Duodenal mucosa (tissue), 2 donors: ENCODE results near the gene ENO2.

Experiments used
- H3K27ac ChIP-seq: one replicate; pipeline ENCODE4 v1.7.0; 2013; ENCODE audit warnings: low read depth, low read length
- H3K27me3 ChIP-seq, 2 donors: one replicate each; pipeline ENCODE4 v1.7.0; 2013; ENCODE audit warnings: low read length in 2 of 2, control low read depth in 1 of 2; ENCODE audit not compliant: insufficient read depth in 2 of 2, control insufficient read depth in 1 of 2
- H3K36me3 ChIP-seq, 2 donors: one replicate each; pipeline ENCODE4 v1.7.0; 2013; ENCODE audit warnings: low read length in 2 of 2, control low read depth in 1 of 2; ENCODE audit not compliant: insufficient read depth in 2 of 2, control insufficient read depth in 1 of 2
- H3K4me1 ChIP-seq, 2 donors: one replicate each; pipeline ENCODE4 v1.7.0; 2013; ENCODE audit warnings: low read length in 2 of 2, control low read depth in 1 of 2; ENCODE audit not compliant: insufficient read depth in 2 of 2, control insufficient read depth in 1 of 2
- H3K4me3 ChIP-seq, 2 donors: one replicate each; pipeline ENCODE4 v1.7.0; 2013; ENCODE audit warnings: low read length in 2 of 2, low read depth in 1 of 2
- H3K9ac ChIP-seq, 2 donors: one replicate each; pipeline ENCODE4 v1.7.0; 2013; ENCODE audit warnings: low read length in 2 of 2, low read depth in 1 of 2
- H3K9me3 ChIP-seq, 2 donors: one replicate each; pipeline ENCODE4 v1.7.0; 2013; ENCODE audit warnings: low read length in 2 of 2, control low read depth in 1 of 2; ENCODE audit not compliant: control insufficient read depth in 1 of 2

Gene ENO2

DNA sequence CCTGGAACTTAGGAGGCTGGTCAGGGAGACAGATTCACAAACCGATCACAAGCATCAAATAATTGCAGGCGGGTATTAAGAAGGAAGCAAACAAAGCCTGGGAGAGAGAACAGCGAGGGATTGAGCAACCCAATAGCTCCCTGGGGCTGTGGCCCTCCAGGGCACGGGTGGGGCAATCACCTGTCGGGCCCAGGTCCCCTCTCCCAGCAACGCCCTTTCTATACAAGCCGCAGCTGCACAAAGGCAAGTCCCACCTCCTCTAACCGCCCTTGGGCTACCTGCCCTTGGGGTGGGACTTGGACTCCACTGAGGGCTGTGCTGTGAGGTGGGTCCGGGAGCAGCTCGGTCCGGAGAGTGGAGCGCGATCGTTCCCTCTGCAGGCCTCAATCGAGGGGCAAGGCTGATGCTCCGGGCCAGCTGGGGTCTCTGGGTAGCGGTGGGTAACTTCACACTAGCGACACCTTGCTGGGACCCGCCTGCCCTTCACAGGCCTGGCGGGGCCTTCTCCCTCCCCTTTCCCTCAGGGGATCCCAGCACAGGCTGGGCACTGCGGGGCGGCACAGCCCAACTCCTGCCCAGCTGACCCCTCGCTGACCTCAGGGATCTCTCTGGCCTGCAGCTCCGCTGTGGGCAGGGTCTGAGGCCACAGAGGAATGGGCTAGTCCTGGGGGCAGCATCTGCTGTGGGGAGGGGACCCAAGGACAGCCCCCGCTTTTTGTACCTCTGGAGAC, 48.1 kb downstream of the ENO2 start:
- peak overlapping the region; percentile 96 to 97 for H3K9ac ChIP-seq
- H3K9me3 ChIP-seq, result no peaks in the 10 kb centered on the region
- H3K27ac ChIP-seq, result peak overlapping the region; percentile 97
- H3K4me1 ChIP-seq, result peaks cover 63 to 86% of the 10 kb centered on the region in 2 donors
- H3K27me3 ChIP-seq, result no peaks in the 10 kb centered on the region
- H3K4me3 ChIP-seq, result peak overlapping the region; percentile 82 to 85
- H3K36me3 ChIP-seq, result peaks cover 16 to 38% of the 10 kb centered on the region in 2 donors

GRCh38 chr12:6963016-6963731, 48.8 kb downstream of the ENO2 start:
- H3K4me3 ChIP-seq, result peak overlapping the region; percentile 82 to 85
- no peaks in the 10 kb centered on the region for H3K27me3 ChIP-seq
- H3K36me3 ChIP-seq, result peaks cover 24 to 45% of the 10 kb centered on the region in 2 donors
- peak overlapping the region; percentile 97 for H3K27ac ChIP-seq
- H3K9me3 ChIP-seq, result no peaks in the 10 kb centered on the region
- H3K9ac ChIP-seq, result peak overlapping the region; percentile 96 to 97
- H3K4me1 ChIP-seq, result peaks cover 63 to 86% of the 10 kb centered on the region in 2 donors

DNA sequence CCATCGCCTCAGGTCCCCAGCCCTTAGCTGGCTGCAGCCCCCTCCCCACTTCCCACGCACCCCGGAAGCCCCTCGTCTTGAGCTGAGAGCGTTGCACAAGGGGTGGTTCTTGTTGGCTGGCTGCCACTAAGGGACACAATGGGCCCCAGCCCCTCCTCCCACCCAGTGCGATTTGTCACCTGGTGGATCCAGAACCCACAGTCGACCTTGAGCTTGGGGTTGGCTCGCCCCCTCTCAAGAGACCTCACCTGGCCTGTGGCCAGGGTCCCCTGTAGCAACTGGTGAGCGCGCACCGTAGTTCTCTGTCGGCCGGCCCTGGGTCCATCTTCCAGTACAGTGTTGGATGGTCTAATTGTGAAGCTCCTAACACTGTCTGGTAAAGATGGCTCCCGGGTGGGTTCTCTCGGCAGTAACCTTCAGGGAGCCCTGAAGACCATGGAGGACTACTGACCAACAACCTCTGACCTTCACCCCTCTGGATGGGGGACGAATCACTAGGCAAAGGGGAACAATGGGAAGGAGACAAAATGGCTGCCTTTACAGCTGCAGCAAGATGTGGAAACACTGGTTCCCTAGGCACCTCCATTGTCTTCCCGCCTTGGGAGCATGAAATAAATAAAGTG, 49.5 kb downstream of the ENO2 start:
- peaks cover 64 to 86% of the 10 kb centered on the region in 2 donors for H3K4me1 ChIP-seq
- peaks cover 28 to 49% of the 10 kb centered on the region in 2 donors for H3K36me3 ChIP-seq
- H3K9me3 ChIP-seq, result no peaks in the 10 kb centered on the region
- peak overlapping the region; percentile 96 to 97 for H3K9ac ChIP-seq
- H3K4me3 ChIP-seq, result peak overlapping the region; percentile 82 to 85
- H3K27me3 ChIP-seq, result no peaks in the 10 kb centered on the region
- H3K27ac ChIP-seq, result peak overlapping the region; percentile 83

GRCh38 chr12:6964605-6965025, 50.2 kb downstream of the ENO2 start:
- H3K27me3 ChIP-seq, result no peaks in the 10 kb centered on the region
- peak overlapping the region; percentile 83 for H3K27ac ChIP-seq
- no peaks in the 10 kb centered on the region for H3K9me3 ChIP-seq
- H3K36me3 ChIP-seq, result peaks cover 28 to 51% of the 10 kb centered on the region in 2 donors
- H3K4me3 ChIP-seq, result peak overlapping the region; percentile 82 to 85
- H3K9ac ChIP-seq, result peak overlapping the region; percentile 96 to 97
- peaks cover 70 to 87% of the 10 kb centered on the region in 2 donors for H3K4me1 ChIP-seq

DNA sequence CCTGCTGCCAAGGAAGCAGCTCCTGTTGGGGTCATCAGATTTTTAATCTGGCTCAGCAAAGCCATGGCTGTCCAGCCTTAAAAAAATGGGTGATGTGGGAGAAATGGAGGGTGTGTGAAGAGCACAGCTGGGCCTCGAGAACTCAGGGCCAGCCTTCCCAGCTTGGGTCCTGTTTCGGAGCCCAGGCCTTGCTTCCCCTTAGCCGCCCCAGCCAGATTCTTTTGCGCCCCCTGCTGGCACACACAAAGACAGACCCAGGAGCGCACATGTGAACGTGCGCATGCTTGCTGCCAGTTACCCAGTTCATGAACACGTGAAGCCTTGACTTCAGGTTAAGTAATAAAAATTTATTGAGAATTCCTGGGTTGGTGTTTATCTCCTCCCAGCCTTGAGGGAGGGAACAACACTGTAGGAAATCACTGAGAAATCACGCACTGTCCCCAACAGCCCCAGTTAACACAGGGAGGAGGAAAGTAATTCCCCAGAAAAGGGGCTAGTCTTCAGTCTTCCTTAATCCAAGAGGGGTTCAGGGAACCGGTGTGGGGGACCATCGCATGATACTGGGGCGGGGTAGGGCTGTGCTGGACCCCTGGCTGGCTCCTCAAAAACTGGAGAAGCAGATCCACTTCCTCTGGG, 50.8 kb downstream of the ENO2 start:
- peak overlapping the region; percentile 96 to 97 for H3K9ac ChIP-seq
- peak overlapping the region; percentile 83 for H3K27ac ChIP-seq
- H3K36me3 ChIP-seq, result peaks cover 28 to 48% of the 10 kb centered on the region in 2 donors
- peak overlapping the region; percentile 82 to 85 for H3K4me3 ChIP-seq
- H3K27me3 ChIP-seq, result no peaks in the 10 kb centered on the region
- H3K9me3 ChIP-seq, result no peaks in the 10 kb centered on the region
- peaks cover 67 to 87% of the 10 kb centered on the region in 2 donors for H3K4me1 ChIP-seq

DNA sequence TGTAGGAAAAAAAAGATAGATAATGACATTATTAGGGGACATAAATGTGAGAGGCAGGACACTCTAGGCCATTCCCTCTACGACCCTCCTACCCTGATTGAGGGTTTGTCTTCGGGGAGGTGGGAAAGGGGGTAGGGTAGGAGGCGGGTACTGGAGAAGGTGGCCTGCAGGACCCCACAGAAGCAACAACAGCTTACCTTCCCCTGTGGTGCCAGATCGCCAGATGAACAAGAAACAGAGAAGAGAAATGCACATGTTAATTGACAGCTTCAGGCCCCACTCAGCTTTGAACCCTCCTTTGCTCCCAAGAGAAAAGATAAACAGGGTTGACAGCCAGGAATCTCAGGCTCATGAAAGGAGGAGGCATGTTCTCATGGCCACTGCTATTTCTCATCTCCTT, 51.3 kb downstream of the ENO2 start:
- Histone ChIP-seq H3K27me3 (no peaks in the 10 kb centered on the region), H3K4me3 (peak overlapping the region; percentile 25 to 85), H3K9ac (peak overlapping the region; percentile 9 to 30), H3K36me3 (peaks cover 28 to 45% of the 10 kb centered on the region in 2 donors), H3K4me1 (peaks cover 61 to 82% of the 10 kb centered on the region in 2 donors), H3K27ac (no peak overlapping the region), H3K9me3 (no peaks in the 10 kb centered on the region)

DNA sequence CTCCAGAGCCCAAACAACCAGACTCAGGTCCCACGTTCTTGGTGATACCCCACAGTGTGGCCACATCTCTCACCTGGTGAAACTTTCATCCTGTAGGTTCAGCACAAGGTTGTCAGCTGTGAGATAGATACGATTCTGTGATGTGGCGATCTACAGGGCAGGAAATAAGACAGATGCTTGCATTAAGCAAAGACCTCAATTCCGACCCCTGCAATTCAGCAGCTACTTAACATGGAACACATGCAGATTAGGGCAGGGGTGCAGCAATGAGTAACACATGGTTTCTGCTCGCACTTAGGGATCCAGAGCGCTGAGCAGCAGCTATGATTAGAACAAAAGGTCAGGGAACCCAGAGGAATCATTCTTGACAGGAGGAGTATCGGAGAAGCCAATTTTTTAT, 52.0 kb downstream of the ENO2 start:
- Histone ChIP-seq H3K9ac (no peak overlapping the region), H3K27me3 (no peaks in the 10 kb centered on the region), H3K4me1 (peaks cover 55 to 76% of the 10 kb centered on the region in 2 donors)

DNA sequence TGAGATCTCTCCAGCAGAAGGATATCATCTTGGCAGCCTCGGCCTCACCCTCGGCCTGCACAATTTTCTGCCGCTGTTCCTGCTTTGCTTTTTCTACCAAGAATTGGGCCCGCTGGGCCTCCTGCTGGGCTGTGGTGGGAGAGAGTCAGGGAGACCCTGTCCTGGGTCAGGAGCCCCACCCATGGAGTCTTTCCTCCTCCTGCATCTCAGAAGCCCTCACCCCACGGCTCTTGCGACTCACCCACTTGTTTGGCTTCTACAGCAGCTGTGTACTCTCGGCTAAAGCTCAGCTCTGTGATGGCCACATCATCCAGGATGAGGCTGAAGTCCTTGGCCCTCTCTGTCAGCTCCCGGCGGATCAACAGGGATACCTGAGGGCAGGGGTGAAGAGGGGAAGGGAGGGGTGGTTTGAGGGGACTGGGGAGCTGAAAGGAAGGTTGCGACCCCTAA, 53.3 kb downstream of the ENO2 start:
- peaks cover 50 to 72% of the 10 kb centered on the region in 2 donors for H3K4me1 ChIP-seq
- H3K9me3 ChIP-seq, result no peaks in the 10 kb centered on the region
- no peak overlapping the region for H3K27ac ChIP-seq

More for the DNA sequence above, 52.0 kb downstream of the ENO2 start:
- H3K4me3 ChIP-seq, result no peak overlapping the region
- H3K9me3 ChIP-seq, result no peaks in the 10 kb centered on the region
- peaks cover 28 to 45% of the 10 kb centered on the region in 2 donors for H3K36me3 ChIP-seq
- no peak overlapping the region for H3K27ac ChIP-seq

GRCh38 chr12:6968426-6968825, 54.0 kb downstream of the ENO2 start:
- Histone ChIP-seq H3K9me3 (no peaks in the 10 kb centered on the region), H3K27me3 (no peaks in the 10 kb centered on the region), H3K9ac (peak overlapping the region; percentile 52 to 94), H3K4me1 (peaks cover 50 to 68% of the 10 kb centered on the region in 2 donors), H3K36me3 (peaks cover 28 to 45% of the 10 kb centered on the region in 2 donors), H3K4me3 (peak overlapping the region; percentile 93 to 100), H3K27ac (no peak overlapping the region)

More for the DNA sequence above, 53.3 kb downstream of the ENO2 start:
- peak overlapping the region; percentile 54 to 94 for H3K9ac ChIP-seq
- H3K27me3 ChIP-seq, result no peaks in the 10 kb centered on the region
- no peak overlapping the region for H3K4me3 ChIP-seq
- H3K36me3 ChIP-seq, result peaks cover 28 to 45% of the 10 kb centered on the region in 2 donors
